Bone marrow (tissue), 2 donors: ENCODE results near the gene NTHL1.

ENCODE experiments used
- DNase-seq, 2 donors: peaks; one replicate each; lab custom pipeline; 2025; lab: John Stamatoyannopoulos, UW

NTHL1 gene

DNA sequence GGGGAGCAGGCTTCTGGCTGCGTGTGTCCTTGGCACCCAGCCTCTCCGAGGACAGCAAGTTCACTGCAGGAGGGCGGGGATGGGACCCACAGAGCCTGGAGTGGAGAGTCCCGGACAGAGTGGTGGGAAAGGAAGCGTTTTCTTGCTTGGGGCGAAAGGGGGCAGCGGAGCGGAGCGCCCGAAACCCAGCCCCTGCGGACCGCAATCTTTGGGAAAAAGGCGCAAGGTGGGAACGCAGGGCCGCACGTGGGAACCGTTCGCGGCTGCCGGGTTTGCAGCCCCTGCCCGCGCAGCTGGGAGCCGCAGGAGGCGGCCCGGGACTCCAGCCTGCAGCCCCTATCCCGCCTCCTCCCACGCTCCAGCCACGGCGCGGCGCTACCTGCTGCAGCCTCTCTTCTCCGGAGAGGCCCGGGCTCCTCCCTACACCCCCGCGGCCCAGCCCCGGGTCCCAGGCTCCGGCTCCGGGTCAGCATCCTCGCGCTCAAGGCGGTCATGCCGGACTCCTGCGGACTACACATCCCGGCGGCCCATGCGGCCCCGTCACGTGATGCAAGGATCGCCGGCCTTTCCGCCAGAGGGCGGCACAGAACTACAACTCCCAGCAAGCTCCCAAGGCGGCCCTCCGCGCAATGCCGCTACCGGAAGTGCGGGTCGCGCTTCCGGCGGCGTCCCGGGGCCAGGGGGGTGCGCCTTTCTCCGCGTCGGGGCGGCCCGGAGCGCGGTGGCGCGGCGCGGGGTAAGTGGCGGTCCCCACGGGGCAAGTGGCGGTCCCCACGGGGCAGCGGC lies at the start of gene NTHL1, which contains the start of gene TSC2:
Gene NTHL1 (minus strand): TSS at position 505 of the 786 bp plus-strand sequence. CDS start 11 bp downstream, at position 494.
Gene TSC2 (plus strand): TSS at position 656 of the 786 bp plus-strand sequence. CDS start 631 bp downstream, outside the sequence.
- DNase-seq: peak; percentile 78 to 85

DNA sequence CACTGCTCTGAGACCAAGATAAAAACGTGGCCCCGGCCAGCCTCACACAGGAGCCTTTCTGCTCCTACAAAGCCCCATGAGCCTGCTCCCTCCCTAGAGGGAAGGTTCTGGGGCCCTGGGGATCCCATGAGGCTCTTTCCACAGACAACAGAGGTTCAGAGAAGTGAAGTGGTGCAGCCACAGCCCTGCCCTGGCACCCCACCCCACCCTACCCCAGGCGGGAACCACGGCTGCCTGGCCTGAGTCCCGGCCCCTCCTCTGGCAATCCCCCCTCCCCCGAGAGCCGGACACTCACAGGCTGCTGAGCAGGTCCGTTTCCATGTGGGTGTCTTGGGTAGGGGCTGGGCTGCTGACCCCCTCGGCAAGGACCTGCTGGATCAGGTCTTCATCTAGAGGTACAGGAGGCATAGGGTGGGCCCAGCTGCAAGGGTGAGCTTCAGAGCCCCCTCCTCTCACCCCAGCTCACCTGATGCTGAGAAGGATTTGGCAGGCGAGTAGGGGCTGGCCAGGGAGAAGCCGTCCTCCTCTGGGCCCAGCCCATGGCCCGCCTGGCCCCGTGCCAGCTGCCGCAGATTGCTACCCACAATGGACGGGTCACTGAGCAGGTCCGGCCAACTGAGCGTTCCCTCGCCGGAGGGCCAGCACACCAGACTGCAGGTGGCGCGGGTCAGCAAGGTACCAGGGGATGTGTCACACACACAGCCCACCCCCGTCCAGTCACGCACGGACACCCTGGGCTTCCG lies 49.4 kb upstream of the NTHL1 start:
- DNase-seq: no peak

DNA sequence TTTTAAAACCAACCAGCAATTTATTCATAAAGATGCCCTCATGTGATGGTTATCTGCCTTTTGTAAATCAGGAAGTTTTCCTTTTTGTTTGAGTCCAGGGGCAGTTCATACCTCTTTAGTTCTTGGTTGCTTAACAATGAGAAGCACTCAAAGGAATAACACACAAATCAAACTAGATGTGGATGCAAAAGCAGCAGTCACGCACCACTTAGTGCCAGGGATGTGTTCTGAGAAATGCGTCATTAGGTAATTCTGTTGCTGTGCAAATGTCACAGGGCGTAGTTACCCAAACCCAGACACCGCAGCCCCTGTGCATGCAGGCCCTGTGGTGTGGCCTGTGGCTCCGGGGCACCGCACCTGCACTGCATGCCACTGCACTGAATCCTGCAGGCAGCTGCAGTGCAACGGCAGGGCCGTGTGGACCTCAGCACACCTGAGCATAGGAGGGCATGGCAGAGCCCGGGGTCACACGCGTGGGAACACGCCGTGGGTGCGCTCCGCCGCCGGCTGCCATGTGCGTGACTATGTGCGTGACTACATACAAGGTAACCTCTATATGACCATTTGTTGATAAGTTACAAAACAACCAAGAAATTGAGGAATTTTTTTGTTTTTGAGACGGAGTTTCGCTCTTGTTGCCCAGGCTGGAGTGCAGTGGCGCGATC lies 48.4 kb upstream of the NTHL1 start:
- DNase-seq: no peak

DNA sequence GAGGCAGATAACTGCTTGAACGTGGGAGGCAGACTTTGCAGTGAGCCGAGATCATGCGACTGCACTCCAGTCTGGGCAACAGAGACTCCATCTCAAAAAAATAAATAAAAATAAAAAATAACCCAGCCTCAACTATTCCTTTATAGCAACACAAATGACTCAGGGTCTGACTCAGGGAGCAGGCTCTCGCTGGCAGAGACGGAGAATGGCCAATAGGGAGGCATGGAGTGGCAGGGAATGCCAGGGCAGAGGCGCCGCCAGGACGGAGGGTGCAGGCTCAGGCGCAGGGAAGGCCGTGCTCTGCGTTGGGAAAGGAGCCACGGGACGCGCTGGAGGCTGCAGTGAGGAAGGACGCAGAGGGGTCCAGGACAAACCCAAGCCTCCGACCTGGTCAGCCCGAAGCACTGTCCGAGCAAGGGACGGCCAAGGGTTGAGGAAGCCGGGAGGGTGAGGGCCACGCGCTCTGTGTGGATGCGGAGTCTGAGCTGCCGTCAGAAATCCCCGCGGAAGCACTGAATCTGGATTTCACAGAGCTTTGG lies 47.8 kb upstream of the NTHL1 start:
- no peak for DNase-seq

DNA sequence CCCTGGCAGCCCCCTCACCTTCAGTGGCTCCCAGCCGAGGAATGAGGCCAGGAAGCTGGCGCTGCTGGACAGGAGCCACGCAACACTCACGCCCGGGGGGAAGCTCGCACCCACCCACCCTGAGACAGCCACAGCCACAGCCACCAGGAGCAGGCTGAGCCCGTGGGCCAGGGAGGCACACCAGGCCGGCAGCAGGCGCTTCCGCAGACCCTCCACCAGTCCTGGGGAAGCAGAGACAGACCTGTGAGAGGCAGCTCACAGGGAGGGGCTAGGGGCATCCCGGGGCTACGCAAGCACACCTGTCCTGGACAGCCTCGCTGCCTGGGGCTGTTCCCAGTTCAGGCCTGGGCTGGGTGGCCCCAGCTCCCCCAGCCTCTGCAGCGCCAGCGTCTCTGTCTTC lies 46.2 kb upstream of the NTHL1 start:
- no peak for DNase-seq

DNA sequence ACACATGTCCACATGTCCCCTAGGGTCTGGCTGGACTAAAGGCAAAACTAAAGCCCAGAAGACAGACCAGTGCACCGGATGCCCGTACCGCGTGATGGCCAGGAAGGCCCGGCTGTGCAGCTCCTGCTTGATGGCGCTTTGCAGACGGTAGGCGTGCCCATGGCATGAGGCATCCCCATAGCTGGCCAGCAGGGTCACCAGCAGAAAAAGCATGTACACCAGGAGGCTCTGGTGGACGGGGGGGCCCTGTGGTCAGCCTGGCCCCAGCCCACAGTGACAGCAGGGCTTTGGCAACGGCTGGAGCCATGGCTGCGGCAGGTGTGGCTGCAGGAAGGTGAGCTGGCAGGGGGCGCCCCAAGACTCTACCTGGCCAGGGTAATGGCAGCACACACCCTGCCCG lies 45.2 kb upstream of the NTHL1 start:
- no peak for DNase-seq

DNA sequence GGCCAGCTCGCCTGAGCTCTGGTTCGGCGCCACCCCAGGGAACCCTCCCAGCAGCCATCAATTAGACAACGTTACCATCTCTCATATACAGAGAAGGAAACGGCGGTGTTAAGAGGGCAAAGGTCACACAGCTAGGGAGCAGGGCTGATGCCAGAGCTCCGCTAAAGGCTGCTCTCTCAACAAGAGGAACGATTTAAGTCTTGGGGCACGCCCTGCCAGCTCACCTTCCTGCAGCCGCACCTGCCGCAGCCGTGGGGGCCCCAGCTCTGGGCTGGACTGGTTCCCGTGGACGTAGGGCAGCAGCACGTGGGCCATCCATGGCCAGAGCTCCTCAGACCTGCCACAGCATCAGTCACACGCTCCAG lies 44.6 kb upstream of the NTHL1 start:
- no peak for DNase-seq

DNA sequence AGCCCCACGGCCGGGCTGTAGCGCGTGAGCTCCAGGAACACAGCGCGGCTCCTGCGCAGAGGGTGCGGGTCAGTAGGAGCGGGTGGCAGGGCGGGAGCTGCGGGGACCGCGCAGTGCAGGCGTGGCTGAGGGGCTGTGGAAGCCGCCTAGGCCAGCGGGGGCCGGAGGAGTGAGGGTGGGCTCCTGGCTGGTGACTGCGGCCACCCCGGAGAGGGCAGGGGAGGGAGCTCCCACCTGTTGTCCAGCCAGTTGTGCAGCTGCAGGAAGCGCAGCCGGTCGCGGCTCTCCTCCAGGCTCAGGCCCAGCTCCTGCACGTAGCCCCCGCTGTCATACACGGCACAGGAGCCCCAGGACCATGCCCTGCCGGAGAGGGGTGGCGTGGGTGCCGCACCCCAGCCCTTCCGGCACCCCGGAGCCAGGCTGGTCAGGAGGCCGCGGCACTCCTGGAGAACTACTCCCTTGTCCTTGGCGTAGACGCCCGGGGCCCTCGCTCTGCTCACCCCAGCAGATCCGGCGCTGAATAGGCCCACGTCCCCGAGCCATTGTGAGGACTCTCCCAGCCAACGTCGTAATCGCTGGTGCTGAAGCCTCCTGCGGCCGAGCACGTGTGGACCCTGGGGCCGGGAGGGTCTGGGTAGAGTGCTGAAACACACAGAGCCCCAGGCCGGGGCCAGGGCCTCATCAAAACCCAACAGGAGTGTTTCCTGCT lies 44.1 kb upstream of the NTHL1 start:
- no peak for DNase-seq

DNA sequence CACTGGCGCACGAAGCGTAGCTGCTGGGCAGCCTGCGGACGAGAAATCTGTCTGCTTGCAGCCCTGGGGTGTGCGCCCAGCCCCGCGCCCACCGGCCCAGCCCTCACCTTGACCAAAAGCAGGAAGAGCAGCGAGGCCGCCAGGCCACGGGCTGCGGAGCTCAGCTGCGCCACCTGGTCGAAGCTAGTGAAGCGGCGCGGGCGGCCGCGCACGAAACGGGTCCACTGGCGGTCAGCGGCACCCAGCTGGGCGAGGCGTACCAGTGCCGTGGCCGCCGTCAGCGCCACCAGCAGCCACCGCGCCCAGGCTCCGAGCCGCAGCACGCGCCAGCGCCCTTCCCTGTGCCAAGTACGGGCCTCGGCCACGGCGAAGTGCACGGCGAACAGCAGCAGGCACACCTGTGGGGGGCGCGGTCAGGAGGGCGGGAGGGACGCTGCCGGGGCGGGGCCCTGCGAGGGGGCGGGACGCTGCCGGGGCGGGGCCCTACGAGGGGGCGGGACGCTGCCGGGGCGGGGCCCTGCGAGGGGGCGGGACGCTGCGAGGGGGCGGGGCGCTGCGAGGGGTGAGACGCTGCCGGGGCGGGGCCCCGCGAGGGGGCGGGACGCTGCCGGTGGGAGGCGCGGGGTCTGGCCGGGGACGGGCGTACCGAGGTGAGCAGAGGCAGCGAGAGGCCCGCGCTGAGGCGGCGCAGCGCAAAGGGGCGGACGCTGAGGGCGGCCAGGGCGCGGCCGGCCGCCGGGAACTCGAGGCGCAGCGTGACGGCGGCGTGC lies 43.3 kb upstream of the NTHL1 start:
- DNase-seq: no peak

DNA sequence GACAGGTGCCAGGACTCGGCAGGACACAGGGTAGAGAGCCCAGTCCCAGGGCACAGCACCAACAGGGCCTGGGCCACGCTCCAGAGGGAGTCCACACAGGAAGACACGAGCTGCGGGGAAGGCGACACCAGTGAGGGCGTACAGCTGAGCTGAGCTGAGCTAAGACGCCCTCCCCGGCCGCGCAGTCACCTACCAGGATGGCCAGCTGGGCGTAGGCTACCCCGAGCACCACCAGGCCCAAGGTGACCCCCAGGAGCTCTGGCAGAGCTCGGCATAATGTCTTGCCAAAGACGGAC lies 42.8 kb upstream of the NTHL1 start:
- DNase-seq: no peak

DNA sequence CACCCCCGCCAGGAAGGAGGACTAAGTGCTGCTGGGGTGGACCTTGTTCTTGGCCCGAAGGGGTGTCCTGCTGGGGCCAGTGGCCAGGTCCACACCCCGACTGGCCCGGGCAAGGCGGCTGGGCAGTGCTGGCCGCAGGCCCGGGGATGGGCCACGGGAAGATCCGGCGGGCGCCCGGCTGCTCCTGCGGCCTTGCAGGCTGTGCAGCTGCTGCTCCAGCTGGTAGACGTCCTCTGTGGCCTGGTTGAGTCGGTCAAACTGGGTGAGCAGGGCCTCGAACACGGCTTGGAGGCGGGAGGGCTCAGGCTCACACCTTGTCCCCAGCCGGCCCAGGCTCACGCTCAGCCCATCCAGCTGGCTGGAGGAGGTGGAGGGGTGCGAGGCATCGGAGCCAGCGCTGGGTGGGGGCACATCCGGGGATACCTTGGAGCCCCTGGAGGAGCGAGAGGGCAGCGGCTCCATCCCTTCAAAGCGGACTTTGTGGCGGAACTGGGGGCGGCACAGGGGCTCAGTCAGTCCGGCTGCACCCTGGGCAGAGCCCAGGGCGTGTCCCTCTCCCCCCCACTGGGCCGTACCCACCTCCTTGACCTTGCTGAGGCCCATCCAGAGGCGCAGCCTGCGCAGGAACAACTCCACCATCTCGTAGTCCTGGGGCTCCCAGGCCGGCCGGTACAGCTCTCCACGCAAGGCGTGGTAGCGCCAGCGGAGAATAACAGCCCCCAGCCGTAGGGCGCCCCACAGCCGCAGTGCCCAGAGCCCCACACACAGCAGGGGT lies 42.3 kb upstream of the NTHL1 start:
- DNase-seq: no peak

DNA sequence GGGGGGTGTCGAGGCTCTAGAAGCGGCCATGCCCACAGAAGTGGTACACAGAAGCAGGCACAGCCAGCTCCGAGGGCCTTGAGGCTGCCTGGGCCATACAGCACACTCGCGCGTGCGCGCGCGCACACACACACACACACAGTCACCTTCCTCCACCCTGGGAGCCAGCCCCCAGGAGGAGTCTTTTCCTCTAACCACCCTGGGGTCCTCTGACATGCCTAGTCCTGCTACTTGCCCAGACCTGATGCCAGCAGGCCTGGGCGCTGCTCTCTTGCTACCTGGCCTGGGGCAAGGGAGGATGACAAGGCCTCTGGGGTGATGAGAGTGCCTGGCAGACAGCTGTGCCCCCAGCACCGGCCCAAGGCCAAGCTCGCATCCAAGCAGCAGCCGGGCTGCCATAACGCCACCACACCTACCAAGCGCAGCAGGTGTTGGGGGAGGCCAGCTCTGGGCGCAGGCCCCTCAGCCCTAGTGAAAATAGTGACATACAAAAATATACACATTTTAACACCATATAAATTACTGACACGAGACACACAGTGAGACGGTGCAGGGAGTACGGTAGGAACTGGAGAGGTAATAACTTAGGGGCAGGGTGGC lies 41.2 kb upstream of the NTHL1 start:
- no peak for DNase-seq

DNA sequence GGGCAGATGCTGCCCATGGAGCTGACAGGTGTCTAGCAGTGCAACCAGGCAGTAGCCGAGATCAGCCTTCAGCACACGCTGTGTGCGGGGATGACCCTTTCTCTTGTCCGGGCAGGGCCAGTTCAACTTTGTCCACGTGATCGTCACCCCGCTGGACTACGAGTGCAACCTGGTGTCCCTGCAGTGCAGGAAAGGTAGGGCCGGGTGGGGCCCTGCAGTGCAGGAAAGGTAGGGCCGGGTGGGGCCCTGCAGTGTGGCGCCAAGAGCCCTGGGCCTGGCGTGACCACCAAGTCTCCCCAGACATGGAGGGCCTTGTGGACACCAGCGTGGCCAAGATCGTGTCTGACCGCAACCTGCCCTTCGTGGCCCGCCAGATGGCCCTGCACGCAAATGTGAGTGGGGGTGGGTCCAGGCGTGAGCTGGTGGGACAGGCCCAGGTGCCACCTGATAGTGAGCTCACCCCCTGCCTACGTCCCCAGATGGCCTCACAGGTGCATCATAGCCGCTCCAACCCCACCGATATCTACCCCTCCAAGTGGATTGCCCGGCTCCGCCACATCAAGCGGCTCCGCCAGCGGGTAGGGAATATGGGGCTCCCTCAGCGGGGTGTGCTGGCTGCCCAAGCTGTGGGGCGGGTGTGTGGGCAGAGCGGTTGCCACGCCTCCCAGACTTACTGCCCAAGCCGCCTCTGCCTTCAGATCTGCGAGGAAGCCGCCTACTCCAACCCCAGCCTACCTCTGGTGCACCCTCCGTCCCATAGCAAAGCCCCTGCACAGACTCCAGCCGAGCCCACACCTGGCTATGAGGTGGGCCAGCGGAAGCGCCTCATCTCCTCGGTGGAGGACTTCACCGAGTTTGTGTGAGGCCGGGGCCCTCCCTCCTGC lies 40.4 kb upstream of the NTHL1 start:
- DNase-seq: no peak

DNA sequence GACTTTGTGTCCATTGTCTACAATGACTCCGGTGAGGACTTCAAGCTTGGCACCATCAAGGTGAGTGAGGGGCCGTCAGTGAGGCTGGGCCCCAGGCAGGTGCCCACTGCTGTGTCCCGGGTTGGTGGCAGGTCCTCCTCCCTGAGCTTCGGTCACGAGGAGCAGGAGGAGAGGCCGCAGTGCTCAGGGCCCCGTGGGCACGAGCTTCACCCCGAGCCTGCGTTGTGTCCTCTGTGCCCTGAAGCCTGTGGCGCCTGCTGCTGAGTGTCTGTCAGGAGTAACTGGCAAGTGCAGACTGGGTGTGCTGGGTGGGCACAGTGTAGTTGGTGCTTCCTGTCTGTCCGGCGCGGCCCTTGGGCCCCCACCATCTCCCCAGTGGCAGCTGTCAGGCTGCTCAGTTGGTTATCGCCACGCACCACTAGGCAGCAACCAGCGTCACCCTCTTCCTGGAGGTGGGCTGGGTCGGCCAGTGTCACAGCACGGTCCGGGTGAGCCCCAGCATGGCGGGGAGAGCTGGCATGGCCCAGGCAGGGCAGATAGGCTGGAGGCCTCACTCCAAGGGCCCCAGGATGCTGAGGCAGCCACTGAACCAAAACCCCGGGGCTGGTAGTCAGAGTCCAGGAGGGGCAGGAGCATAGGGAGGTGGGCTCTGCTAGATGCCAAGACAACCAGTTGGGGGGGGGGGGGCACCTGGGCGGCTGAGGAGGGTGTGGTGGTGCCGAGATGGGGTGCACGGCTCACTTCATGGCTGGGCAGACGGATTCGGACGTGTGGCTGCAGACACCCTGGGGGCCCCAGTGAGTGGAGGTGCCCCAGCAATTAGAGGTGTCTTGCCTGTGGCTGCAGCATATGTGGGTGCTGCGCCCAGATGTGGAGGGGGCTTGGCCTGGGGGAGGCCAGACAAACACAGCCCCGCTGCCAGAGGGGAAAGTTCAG lies 39.4 kb upstream of the NTHL1 start:
- no peak for DNase-seq

DNA sequence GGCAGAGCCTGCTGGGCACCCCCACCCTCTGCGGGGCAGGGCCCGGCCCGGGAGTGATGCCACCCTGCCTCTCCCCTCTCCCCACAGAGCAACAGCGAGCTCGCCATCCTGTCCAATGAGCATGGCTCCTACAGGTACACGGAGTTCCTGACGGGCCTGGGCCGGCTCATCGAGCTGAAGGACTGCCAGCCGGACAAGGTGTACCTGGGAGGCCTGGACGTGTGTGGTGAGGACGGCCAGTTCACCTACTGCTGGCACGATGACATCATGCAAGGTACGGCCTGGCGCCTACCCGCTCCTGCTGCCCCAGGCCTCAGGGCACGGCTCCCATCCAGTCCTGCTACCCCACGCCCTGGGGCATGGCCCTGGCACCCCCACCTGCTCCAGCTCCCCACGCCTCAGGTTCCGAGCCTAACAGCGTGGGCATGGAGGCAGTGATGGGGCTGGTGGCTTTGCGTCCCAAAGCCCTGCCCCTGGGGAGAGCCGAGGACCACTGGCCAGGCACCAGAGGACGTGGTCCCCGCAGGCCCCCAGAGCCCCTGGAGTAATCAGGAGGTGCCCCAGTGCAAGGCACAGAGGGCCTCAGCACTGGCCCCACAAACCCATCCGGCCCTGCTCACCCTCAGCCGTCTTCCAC lies 38.6 kb upstream of the NTHL1 start:
- no peak for DNase-seq

DNA sequence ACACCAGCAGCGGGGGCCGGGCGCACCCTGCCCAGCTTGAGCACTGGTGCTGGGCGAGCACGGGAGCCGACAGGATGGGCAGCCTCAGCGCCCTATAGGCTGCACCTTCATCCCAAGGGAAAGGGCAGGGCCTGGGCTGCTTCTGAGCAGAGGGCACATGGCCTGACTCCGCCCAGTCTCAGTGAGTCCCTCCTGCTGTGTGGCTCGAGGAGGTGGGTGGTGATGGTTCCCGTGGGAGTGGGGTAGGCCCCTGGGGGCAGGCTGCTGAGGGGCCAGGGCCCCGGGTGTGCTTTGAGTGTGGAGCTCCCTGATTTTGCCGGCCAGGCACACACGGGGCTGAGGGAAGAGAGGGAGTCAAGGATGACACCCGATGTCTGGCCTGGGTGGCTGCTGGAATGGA lies 38.0 kb upstream of the NTHL1 start:
- no peak for DNase-seq

DNA sequence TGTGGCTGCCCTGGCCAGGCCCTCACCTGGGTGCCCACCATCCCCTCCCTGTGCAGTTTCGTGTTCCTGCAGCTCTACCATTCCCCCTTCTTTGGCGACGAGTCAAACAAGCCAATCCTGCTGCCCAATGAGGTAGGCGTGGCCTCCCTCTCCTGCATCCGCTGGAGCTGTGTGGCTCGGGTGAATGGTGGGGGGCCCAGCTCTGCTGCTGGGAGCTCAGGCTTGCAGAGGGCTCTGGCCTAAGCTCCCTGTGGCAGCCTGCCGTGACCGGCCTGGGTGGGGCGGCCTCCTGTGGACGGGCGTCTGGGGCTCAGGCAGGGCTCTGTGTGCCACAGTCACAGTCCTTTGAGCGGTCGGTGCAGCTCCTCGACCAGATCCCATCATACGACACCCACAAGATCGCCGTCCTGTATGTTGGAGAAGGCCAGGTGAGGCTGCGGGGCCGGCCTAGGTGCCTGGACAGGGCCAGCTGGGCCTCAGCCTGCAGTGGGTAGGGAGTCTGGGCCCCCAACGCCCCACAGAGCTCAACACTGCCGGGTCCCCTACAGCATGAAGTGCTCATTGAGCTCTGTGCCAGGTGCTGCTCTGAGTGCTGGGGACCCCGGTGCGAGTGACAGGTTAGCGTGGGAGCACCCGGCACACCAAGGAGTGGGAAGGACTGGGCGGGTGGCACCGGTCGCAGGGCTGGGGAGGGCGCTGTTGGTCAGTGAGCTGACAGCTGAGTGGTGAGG lies 37.4 kb upstream of the NTHL1 start:
- no peak for DNase-seq
